GM10248 (cell line): ENCODE measurements around the gene KRTAP4-8.
"Not testable (repeated sequence)": the region's sequence is repeated elsewhere in the genome, so short reads cannot be mapped to it uniquely, and the experiment has no call there.

Experiments used
- CTCF ChIA-PET: fragments of 300-600 bp; sonication (Branson Sonifier 250); formaldehyde crosslinking; extraction: SDS; loops from one replicate; lab custom pipeline; 2021; ENCODE audit warnings: antibody characterized with exemption; lab: Yijun Ruan, JAX
- POLR2A ChIA-PET: fragments of 350-650 bp; sonication (Branson Sonifier 250); formaldehyde crosslinking; extraction: SDS; loops from one replicate; lab custom pipeline; 2020; ENCODE audit warnings: antibody characterized with exemption; lab: Yijun Ruan, JAX
- DNase-seq: peaks from one replicate; pipeline ENCODE4 v3.0.0; 2012; ENCODE audit errors: extremely low spot score
- TF ChIP-seq, protein P1 (sequence below): IDR thresholded peaks from 2 replicates; pipeline ENCODE4 v1.5.1; 2012; ENCODE audit warnings: mild to moderate bottlenecking, low read depth; ENCODE audit errors: extremely low read depth, missing control alignments, control extremely low read depth

KRTAP4-8 gene

GRCh38 chr17:41133880-41134735 is 36.2 kb upstream of the KRTAP4-8 start:
- POLR2A ChIA-PET = no interaction called here
- DNase-seq = no peak
- TF ChIP-seq, protein P1, sequence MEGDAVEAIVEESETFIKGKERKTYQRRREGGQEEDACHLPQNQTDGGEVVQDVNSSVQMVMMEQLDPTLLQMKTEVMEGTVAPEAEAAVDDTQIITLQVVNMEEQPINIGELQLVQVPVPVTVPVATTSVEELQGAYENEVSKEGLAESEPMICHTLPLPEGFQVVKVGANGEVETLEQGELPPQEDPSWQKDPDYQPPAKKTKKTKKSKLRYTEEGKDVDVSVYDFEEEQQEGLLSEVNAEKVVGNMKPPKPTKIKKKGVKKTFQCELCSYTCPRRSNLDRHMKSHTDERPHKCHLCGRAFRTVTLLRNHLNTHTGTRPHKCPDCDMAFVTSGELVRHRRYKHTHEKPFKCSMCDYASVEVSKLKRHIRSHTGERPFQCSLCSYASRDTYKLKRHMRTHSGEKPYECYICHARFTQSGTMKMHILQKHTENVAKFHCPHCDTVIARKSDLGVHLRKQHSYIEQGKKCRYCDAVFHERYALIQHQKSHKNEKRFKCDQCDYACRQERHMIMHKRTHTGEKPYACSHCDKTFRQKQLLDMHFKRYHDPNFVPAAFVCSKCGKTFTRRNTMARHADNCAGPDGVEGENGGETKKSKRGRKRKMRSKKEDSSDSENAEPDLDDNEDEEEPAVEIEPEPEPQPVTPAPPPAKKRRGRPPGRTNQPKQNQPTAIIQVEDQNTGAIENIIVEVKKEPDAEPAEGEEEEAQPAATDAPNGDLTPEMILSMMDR = no peak
- CTCF ChIA-PET = no interaction called here

DNA sequence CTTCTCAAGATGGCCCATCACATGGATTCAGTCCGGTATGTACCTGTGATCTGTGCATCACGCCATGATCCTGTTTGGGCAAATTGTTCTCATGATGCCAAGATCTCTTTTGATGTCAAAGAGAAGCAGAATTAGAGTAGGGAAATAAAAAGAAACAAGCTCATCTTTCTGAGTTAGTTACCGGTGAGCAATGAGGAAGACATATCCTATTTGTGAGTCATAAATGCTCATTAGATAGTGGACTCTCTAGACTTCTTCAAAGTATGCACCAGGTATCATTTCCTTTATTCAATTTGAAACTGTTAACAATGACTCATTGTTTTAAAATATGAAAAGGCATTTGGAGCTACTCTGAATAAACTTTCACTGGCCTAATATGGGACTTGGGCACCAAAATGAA is 34.0 kb upstream of the KRTAP4-8 start:
- ChIA-PET POLR2A (no interaction called here), CTCF (interaction anchor here (1.2 to 1.7 kb wide), 2 partner anchors 47 to 97 kb away, joined by 4 read pairs; no protein-coding TSS in a partner anchor)
- peak; percentile 13 for DNase-seq
- TF ChIP-seq, protein P1 = no peak

GRCh38 chr17:41127371-41127770 is 29.4 kb upstream of the KRTAP4-8 start:
- POLR2A ChIA-PET = no interaction called here

DNA sequence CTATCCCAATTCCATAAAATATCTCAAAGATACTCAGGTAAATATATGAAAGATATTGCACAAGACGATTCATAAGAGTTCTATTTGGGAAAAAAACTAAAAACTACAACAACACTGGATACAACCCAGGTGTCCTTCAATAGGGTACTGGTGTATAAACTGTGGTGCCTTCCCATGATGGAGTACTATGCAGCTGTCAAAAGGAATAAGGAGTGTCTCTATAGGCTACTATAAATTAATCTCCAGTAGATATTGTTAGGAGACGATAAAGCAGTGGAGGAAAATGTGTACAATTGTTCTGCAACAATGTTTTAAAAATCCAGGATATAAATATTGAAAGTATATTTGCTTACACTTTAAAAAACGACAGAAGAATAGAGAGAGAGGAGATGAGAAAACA is 28.5 kb upstream of the KRTAP4-8 start:
- TF ChIP-seq, protein P1 = no peak
- ChIA-PET POLR2A (no interaction called here), CTCF (no interaction called here)

More at GRCh38 chr17:41127371-41127770, 29.4 kb upstream of the KRTAP4-8 start:
- TF ChIP-seq, protein P1 = no peak
- CTCF ChIA-PET = interaction anchor here (1.1 kb wide), 1 partner anchor 14 kb away, joined by 3 read pairs; no protein-coding TSS in a partner anchor
- no peak for DNase-seq

DNA sequence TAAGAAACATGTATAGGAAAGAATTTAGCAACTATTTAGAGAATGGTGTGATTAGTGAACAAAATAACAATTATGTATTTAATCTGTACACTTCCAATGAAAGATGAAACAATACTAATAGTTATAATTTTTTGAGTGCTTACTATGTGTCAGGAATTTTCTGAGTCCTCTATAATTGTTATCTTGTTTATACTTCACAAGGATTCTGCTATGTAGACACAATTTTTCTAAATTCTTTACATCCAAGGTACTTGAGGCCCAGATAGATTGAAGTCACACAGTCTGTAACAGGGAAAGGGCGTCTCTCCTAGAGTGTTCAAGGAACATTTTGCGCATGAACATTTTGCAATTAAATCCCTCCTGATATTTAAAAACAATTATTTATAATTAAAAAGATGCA is 27.1 kb upstream of the KRTAP4-8 start:
- no peak for DNase-seq
- TF ChIP-seq, protein P1 = no peak
- ChIA-PET POLR2A (no interaction called here), CTCF (no interaction called here)

More for the DNA sequence above, 28.5 kb upstream of the KRTAP4-8 start:
- DNase-seq = no peak

DNA sequence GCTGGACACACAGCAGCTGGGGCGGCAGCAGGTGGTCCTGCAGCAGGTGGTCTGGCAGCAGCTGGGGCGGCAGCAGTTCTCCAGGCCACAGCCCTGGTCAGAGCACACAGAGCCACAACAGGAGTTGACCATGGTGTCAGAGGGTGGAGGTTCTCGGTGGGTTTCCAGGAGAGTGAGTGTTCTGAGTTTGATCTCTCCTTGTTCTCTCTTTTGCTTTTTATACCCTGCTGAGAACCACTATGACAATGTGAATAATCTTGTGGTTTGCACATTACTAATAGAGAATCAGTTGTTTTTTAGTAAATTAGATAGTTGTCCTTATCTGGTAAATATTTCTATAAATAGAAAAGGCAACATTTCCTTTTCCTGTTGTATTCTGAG is 26.0 kb upstream of the KRTAP4-8 start, which contains the start of gene KRTAP4-12:
KRTAP4-12 (minus strand) TSS at position 192 of the 381 bp plus-strand sequence; CDS start at position 132, 60 bp downstream.
- CTCF ChIA-PET, DNase-seq, POLR2A ChIA-PET: not testable (repeated sequence)

- POLR2A ChIA-PET, CTCF ChIA-PET, DNase-seq: not testable (repeated sequence)
Measured at GRCh38 chr17:41123292-41123990, 25.5 kb upstream of the KRTAP4-8 start.
